SU-DHL-6 (cell line): ENCODE measurements around the gene ADAMTS8.

Source experiments
- EZH2phosphoT487 ChIP-seq: fragments of 200-600 bp; sonication (generic), shearing (Covaris generic); conservative IDR thresholded peaks from 2 replicates; pipeline ENCODE4 v1.6.1; 2018; ENCODE audit warnings: mild to moderate bottlenecking, antibody characterized with exemption, low read length, moderate library complexity, mixed read lengths
- TF ChIP-seq, protein P1 (sequence below): fragments of 200-600 bp; sonication (generic); IDR thresholded peaks from one replicate; pipeline ENCODE4 v1.5.1; 2017; ENCODE audit warnings: antibody characterized with exemption, mild to moderate bottlenecking, low read length, moderate library complexity; ENCODE audit not compliant: insufficient read depth, poor library complexity, severe bottlenecking

DNA sequence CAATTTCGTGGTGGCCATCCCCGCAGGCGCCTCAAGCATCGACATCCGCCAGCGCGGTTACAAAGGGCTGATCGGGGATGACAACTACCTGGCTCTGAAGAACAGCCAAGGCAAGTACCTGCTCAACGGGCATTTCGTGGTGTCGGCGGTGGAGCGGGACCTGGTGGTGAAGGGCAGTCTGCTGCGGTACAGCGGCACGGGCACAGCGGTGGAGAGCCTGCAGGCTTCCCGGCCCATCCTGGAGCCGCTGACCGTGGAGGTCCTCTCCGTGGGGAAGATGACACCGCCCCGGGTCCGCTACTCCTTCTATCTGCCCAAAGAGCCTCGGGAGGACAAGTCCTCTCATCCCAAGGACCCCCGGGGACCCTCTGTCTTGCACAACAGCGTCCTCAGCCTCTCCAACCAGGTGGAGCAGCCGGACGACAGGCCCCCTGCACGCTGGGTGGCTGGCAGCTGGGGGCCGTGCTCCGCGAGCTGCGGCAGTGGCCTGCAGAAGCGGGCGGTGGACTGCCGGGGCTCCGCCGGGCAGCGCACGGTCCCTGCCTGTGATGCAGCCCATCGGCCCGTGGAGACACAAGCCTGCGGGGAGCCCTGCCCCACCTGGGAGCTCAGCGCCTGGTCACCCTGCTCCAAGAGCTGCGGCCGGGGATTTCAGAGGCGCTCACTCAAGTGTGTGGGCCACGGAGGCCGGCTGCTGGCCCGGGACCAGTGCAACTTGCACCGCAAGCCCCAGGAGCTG is 44.8 kb upstream of the ADAMTS8 start:
- TF ChIP-seq, protein P1, sequence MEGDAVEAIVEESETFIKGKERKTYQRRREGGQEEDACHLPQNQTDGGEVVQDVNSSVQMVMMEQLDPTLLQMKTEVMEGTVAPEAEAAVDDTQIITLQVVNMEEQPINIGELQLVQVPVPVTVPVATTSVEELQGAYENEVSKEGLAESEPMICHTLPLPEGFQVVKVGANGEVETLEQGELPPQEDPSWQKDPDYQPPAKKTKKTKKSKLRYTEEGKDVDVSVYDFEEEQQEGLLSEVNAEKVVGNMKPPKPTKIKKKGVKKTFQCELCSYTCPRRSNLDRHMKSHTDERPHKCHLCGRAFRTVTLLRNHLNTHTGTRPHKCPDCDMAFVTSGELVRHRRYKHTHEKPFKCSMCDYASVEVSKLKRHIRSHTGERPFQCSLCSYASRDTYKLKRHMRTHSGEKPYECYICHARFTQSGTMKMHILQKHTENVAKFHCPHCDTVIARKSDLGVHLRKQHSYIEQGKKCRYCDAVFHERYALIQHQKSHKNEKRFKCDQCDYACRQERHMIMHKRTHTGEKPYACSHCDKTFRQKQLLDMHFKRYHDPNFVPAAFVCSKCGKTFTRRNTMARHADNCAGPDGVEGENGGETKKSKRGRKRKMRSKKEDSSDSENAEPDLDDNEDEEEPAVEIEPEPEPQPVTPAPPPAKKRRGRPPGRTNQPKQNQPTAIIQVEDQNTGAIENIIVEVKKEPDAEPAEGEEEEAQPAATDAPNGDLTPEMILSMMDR: no peak
- no peak for TF ChIP-seq EZH2phosphoT487
